Memory B cell (primary cell): ENCODE results near the gene CEP170B.
"Not testable (repeated sequence)": the region's sequence is repeated elsewhere in the genome, so short reads cannot be mapped to it uniquely, and the experiment has no call there.

Experiments
- ATAC-seq: fragments of 150-1000 bp; cut with Tn5 transposase; 2 replicates; pipeline ENCODE4 v1.10.0; 2021; ENCODE audit warnings: low read depth, mild to moderate bottlenecking, moderate library complexity
- DNase-seq, 2 donors: peaks; one replicate each; pipeline ENCODE4 v3.0.0; 2022; ENCODE audit warnings: low spot score in 2 of 2
- H3K27ac Mint-ChIP-seq: one replicate; pipeline ENCODE4 v1.8.0; 2022; ENCODE audit warnings: mild to moderate bottlenecking, moderate library complexity, mixed read lengths
- H3K27me3 Mint-ChIP-seq: one replicate; pipeline ENCODE4 v1.8.0; 2022; ENCODE audit warnings: mixed read lengths
- H3K36me3 Mint-ChIP-seq: one replicate; pipeline ENCODE4 v1.8.0; 2022; ENCODE audit warnings: mild to moderate bottlenecking, mixed read lengths
- H3K4me1 Mint-ChIP-seq: one replicate; pipeline ENCODE4 v1.8.0; 2022; ENCODE audit warnings: mixed read lengths
- H3K4me3 Mint-ChIP-seq: one replicate; pipeline ENCODE4 v1.8.0; 2022; ENCODE audit warnings: mild to moderate bottlenecking, moderate library complexity, mixed read lengths
- H3K9me3 Mint-ChIP-seq: one replicate; pipeline ENCODE4 v1.8.0; 2022; ENCODE audit warnings: mixed read lengths

Gene CEP170B

DNA sequence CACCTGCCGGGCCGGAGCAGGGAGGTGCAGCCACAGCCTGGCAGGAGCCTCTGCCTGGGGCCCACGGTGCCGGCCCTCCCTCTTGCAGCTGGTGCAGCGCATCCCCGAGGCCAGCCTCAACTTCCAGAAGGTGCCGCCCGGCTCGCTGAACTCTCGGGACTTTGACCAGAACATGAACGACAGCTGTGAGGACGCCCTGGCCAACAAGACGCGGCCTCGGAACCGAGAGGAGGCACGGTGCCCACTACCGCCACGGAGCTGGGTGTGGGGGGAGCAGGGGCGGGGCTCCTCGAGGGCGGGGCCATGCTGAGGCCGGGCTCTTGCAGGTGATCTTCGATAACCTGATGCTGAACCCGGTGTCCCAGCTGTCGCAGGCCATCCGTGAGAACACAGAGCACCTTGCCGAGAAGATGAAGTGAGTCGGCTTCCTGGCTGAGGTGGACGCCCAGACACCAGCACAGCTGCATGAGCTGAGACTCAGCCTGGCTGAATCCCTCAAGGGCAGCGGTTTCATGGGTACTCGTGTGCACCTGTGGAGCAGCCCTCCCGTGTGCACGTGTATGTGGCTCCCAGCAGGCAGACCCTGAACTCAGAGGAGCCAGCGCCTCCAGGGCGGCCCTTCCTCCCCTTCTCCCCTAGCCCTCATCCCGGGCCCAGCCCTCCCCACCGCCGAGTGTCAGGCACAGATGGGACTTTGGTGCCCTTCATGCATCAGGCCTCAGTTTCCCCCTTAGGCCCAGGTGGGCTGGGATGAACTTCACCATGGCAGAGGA is 28.6 kb downstream of the CEP170B start:
- H3K4me3 Mint-ChIP-seq, result no peak overlapping the region

DNA sequence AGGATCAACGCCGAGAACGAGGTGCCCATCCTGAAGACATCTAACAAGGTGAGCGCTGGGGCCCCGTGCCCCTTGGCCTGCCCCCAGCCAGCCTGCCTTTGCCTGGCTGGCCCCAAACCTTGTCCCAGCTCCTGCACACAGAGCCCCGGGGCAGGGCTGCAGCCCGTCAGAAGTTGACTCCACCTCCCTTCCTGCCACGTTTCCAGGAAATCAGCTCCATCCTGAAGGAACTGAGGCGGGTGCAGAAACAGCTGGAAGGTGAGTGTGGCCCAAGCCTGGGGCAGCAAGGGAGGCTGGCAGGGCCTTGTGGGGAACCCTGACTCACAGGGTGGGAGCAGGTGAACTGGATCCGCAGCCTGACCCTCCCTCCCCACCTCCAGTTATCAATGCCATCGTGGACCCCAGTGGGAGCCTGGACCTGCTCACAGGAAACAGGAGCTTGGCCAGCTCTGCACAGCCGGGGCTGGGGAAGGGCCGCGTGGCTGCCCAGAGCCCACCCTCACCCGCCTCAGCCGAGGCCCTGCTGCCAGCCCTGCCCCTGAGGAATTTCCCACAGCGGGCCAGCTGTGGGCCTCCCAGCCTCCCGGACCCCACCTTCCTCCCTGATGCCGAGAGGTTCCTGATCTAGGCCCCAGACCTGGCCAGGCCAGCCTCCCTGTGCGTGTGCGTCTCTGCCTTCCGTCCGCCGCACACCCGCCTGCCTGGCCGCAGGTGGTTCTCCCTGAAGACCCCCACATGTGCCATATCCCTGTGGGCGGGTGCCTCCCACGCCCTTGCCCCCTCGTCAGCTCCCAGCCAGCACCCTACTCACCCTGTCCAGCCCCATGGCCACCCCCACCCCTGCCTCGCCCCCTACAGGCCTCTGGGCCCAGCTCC is 29.5 kb downstream of the CEP170B start:
- peaks cover 10% of the 10 kb centered on the region for H3K4me1 Mint-ChIP-seq
- peaks cover 1% of the 10 kb centered on the region for H3K9me3 Mint-ChIP-seq
- H3K27me3 Mint-ChIP-seq, result peaks cover 16% of the 10 kb centered on the region
- ATAC-seq (no peak), DNase-seq (no peak)
- H3K36me3 Mint-ChIP-seq, result no peaks in the 10 kb centered on the region
- no peak overlapping the region for H3K4me3 Mint-ChIP-seq
- no peak overlapping the region for H3K27ac Mint-ChIP-seq

More for the DNA sequence above, 28.6 kb downstream of the CEP170B start:
- H3K9me3 Mint-ChIP-seq, result peaks cover 1% of the 10 kb centered on the region
- ATAC-seq (peak; percentile 28), DNase-seq (no peak)
- no peak overlapping the region for H3K27ac Mint-ChIP-seq
- peaks cover 10% of the 10 kb centered on the region for H3K4me1 Mint-ChIP-seq
- peaks cover 16% of the 10 kb centered on the region for H3K27me3 Mint-ChIP-seq
- H3K36me3 Mint-ChIP-seq, result no peaks in the 10 kb centered on the region

DNA sequence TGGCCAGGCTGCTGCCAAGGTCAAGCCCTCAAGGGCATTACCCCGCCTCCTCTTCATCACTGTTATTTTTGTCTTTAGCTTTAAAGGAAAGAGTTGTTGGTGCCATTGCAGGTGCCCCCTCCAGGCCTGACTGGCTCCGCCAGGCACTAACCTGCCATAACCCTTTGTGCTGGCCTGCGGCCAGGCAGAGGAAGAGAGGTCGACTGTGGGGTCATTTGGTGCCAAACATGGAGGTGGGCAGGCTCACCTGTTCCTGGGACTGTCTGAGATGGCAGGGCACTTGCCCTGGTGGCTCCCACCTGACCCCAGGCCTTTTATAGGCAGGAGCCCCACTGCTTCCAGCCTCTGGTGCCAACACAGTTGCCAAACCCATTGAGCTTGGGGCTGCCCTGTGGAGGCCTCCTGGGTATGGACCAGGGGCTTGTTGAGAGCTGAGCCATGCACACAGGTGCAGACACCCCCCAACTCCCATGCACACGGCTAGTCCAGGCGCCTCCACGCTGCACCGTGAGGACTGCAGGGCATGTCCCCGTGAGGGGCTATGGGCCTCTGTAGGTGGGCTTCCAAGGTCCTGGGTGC is 30.2 kb downstream of the CEP170B start:
- DNase-seq (no peak), ATAC-seq (no peak)
- no peaks in the 10 kb centered on the region for H3K9me3 Mint-ChIP-seq
- H3K27ac Mint-ChIP-seq, result no peak overlapping the region
- H3K4me3 Mint-ChIP-seq, result no peak overlapping the region
- no peaks in the 10 kb centered on the region for H3K36me3 Mint-ChIP-seq
- peaks cover 13% of the 10 kb centered on the region for H3K27me3 Mint-ChIP-seq
- H3K4me1 Mint-ChIP-seq, result peaks cover 13% of the 10 kb centered on the region

DNA sequence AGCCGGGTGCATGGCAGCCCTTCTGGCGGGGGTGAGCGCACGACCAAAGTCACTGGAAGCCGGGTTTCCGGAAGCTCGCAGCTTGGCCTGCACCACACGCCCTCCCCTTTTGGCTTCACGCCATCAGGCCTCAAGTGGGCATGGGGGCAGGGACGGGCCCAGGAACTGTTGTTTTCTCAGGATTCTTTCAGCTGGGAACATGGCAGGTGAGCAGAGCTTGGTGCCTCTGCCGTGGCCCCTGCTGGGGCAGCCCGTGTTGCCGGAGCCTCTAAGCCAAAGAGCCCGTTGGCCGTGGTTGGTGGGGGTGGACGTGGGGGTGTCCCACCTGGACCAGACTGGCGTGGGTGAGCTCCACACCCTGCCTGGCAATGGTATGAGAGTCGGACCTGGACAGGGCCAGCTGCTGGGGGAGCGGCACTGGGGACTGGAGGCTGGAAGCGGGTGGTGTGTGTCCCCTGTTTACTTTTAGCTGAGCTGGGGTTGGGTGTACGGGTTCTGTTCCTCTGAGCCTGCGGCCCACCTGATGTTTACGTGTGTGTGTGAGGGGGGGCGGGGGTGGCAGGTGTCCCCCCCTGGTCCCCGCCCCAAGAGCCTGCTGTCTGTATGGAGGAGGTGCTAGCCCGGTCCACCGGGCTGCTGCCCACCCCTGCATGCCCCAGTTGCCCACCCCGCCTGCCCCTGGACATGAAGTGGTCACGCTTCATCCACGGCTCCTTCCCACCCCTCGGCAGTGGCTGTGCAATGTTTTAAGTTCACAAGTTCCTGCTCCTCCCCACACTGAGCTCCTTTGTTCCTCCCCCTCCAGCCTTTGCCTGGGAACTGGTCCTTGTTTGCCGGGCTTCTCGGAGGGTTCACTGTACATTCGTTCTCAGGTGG is 31.0 kb downstream of the CEP170B start:
- no peaks in the 10 kb centered on the region for H3K9me3 Mint-ChIP-seq
- no peak for ATAC-seq
- peaks cover 9% of the 10 kb centered on the region for H3K27me3 Mint-ChIP-seq

DNA sequence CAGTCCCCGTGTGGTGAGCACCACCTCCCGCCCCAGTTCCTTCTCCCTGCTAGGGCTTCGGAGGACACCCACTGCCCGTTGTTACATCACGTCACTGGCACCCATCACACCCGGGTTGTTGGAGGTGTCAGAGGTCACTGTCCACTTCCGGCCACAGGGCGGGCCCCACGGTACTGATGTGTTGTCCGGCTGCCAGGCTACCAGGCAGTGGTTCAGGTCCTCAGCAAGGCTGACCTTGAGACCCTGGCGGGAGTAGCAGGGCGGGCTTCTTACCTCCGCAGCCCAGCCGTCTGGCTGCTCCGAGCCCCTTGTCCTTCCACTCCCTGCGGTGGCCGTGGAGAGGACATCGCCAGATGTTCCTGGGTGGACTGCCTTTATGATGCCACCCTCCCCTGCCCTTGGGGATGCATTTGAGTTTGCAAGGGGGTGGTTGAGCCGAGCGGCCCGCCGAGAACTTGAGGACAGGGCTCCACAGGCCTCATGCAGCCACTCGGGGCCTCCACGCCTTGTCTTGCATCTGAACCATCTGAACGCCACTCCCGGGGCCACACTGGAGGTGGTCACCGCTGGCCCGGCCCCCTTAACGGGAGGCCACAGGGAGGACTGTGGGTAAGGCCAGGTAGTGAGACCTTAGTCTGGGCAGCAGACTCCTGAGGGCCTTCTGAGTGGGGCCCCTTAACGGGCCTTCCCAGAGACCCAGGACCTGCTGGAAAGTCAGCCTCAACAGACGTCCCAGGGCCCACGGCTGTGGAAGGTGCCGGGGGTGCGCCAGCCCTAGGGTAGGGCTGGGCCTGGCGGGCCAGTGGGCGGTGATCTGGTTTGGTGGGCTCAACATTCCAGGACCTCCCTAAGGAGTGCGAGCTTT is 32.5 kb downstream of the CEP170B start:
- peaks cover 4% of the 10 kb centered on the region for H3K27me3 Mint-ChIP-seq
- H3K27ac Mint-ChIP-seq, result no peak overlapping the region
- DNase-seq, result no peak
- no peak for ATAC-seq
- H3K4me1 Mint-ChIP-seq, result peaks cover 7% of the 10 kb centered on the region
- H3K9me3 Mint-ChIP-seq, result no peaks in the 10 kb centered on the region
- H3K36me3 Mint-ChIP-seq, result no peaks in the 10 kb centered on the region
- no peak overlapping the region for H3K4me3 Mint-ChIP-seq

More for the DNA sequence above, 31.0 kb downstream of the CEP170B start:
- Mint-ChIP-seq H3K4me3 (no peak overlapping the region), H3K4me1 (peaks cover 10% of the 10 kb centered on the region), H3K27ac (no peak overlapping the region), H3K36me3 (no peaks in the 10 kb centered on the region)
- no peak for DNase-seq

DNA sequence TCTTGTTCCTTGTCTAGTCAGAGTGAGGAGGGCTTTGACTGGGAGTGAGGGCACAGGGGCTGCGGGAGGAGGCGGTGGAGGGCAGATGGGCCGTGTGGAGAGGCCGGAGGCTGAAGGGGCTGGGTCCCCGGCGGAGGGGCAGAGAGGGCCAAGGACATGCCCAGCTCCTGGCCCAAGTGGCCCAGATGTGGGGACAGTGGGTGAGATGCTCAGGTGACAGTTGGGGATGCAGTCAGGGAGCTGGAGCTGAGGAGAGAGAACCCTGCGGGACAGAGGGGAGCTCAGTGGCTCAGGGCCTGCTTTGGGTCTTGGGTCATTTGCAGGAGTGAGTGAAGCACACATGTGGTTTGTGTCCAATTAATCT is 33.1 kb downstream of the CEP170B start:
- no peak overlapping the region for H3K27ac Mint-ChIP-seq
- peaks cover 4% of the 10 kb centered on the region for H3K27me3 Mint-ChIP-seq
- no peaks in the 10 kb centered on the region for H3K36me3 Mint-ChIP-seq
- H3K9me3 Mint-ChIP-seq, result no peaks in the 10 kb centered on the region
- ATAC-seq, result no peak
- peaks cover 7% of the 10 kb centered on the region for H3K4me1 Mint-ChIP-seq
- no peak for DNase-seq
- H3K4me3 Mint-ChIP-seq, result no peak overlapping the region

DNA sequence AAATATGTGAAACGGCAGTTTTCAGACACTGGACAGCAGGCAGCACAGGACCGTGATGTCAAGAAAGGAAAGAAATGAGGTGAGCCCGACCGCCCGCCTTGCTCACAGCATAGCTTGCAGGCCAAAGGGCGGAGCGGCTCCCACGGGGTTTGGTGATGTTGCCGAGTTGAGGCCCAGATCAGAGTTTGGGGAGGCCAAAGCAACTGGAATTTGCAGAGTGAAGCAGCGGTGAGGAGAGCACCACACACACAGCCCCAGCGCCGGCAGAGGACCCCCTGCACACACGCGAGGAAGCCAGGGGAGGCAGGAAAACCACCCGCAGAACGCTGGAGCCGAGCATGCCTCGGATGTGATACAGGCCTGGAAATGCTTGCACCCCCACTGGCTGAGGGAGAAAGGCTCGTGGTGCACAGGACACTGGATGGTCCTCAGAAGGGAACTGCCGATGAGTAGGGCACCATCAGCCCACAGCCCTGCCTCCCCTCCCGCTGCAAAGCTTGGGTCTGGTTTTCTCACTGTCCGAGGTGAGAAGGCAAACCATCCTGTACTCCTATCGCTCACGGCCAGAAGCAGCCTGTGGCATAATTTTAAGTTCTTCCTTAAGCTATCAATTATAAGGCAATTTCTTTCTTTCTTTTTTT is 33.9 kb downstream of the CEP170B start:
- ATAC-seq (no peak), DNase-seq (no peak)
- Mint-ChIP-seq H3K27ac (no peak overlapping the region), H3K4me3 (no peak overlapping the region), H3K4me1 (peaks cover 7% of the 10 kb centered on the region), H3K9me3 (no peaks in the 10 kb centered on the region), H3K36me3 (no peaks in the 10 kb centered on the region), H3K27me3 (peaks cover 10% of the 10 kb centered on the region)

DNA sequence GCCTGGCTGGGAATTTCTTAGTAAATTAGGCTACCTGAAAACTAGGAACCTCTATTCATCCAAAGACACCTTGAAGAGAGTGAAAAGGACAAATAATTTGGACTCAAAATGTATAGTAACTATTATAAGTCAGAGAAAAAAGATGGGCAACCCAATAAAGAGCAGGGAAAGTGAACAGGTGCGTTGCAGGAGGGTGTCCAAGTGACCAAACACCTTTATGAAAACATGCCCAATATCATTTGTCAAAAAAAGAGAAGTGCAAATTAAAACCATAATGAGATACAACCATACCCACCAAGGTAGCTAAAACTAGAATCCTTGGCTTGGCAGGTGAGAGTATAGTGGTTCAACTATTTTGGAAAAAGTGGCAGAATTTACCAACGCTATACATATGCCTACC is 34.7 kb downstream of the CEP170B start:
- Mint-ChIP-seq H3K27me3 (peaks cover 10% of the 10 kb centered on the region), H3K27ac (no peak overlapping the region), H3K4me3 (no peak overlapping the region), H3K9me3 (no peaks in the 10 kb centered on the region), H3K4me1 (peaks cover 13% of the 10 kb centered on the region), H3K36me3 (no peaks in the 10 kb centered on the region)
- ATAC-seq, result no peak
- no peak for DNase-seq

DNA sequence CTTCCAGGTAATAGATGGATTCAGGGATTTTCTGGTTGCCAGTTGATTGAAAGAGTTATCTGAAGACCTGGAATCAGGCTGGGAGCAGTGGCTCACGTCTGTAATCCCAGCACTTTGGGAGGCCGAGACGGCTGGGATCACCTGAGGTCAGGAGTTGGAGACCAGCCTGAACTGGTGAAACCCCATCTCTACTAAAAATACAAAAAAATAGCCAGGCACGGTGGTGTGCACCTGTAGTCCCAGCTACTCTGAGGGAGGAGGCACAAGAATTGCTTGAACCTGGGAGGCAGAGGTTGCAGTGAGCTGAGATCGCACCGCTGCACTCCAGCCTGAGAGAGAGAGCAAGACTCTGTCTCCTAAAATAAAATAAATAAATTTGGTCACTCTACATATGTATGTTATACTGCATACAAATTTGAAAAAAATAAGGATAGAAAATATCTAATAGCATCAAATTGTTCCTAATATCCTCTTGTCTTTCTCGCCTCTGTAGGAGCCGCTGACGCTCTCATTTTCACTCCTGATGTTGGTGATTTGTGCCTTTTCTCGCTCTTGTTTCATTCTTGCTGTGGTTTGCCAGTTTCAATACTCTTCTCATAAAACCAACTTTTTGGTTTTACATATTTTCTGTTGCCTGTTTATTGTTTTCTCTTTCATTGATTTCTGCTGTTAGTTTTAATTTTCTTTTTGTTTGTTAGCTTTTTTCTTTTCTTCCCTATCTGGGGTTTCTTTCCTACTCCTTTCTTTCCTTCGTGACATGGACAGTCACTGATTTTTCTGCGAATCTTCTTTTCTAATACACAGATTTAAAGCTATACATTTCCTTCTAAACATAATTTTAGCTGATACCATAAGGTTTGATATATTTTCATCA is 35.8 kb downstream of the CEP170B start:
- Mint-ChIP-seq H3K4me1 (peaks cover 14% of the 10 kb centered on the region), H3K27me3 (peaks cover 10% of the 10 kb centered on the region), H3K9me3 (no peaks in the 10 kb centered on the region), H3K36me3 (no peaks in the 10 kb centered on the region), H3K27ac (no peak overlapping the region), H3K4me3 (no peak overlapping the region)
- ATAC-seq (no peak), DNase-seq (no peak)

DNA sequence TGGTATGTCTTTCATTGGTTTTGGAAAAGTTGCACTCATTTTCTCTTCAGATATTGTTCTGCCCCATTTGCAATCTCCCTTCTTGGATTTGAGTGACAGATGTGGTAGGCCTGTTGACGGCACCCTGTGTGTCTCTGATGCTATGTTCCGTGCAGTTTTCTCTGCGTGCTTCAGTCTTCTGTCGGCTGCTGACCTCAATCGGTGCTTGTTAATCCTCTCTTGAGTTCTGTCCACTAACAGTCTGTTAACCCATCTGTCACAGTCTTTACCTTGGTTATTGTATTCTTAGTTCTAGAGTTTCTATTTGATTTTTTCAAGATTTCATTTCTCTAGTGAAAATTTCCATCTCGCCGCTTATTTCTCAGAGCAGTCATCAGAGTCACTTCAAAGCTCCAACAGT is 38.9 kb downstream of the CEP170B start:
- peaks cover 9% of the 10 kb centered on the region for H3K27me3 Mint-ChIP-seq
- peaks cover 12% of the 10 kb centered on the region for H3K4me1 Mint-ChIP-seq
- DNase-seq, result no peak
- H3K4me3 Mint-ChIP-seq, result no peak overlapping the region
- no peak overlapping the region for H3K27ac Mint-ChIP-seq
- H3K36me3 Mint-ChIP-seq, result no peaks in the 10 kb centered on the region
- H3K9me3 Mint-ChIP-seq, result no peaks in the 10 kb centered on the region
- no peak for ATAC-seq

DNA sequence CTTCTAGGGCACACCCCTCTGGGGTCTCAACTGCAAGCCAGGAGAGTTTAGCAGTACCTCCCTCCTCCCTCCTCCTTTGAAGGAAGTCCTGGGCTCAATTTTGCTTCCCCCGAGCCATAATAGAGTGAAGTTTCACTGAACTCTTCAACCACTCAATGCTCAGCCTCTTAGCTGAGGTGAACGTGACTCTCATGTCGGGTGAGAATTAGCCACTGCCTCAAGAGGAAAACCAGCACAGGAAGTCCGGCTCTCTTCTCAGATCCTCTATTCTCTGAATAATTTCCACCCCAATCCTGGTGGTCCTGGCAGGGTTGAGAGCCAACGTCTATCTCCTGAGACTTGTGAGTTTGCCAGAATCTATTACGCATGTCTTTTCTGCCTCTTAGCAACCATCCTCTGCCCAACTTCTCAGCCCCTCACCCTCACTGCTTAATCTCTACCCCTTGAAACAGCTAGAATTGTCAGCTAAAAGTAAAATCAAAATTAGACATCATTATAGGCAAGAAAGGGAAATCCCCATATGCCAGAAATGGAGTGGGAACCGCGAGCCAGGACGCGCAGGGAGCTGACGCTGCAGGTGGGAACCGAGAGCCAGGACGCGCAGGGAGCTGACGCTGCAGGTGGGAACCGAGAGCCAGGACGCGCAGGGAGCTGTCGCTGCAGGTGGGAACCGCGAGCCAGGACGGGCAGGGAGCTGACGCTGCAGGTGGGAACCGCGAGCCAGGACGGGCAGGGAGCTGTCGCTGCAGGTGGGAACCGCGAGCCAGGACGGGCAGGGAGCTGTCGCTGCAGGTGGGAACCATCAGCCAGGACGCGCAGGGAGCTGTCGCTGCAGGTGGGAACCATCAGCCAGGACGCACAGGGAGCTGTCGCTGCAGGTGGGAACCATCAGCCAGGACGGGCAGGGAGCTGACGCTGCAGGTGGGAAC is 39.8 kb downstream of the CEP170B start:
- not testable (repeated sequence) for H3K27me3 Mint-ChIP-seq, DNase-seq, H3K4me1 Mint-ChIP-seq, H3K4me3 Mint-ChIP-seq, H3K36me3 Mint-ChIP-seq, H3K9me3 Mint-ChIP-seq, ATAC-seq
- H3K27ac Mint-ChIP-seq, result peak overlapping the region; percentile 24
